HFFc6 (cell line): ENCODE measurements around the gene TAS2R38. TPM values are rescaled to one million over a fixed set of nuclear protein-coding genes. Genes with fewer than 3 reads are reported as not detected.
"Not testable (repeated sequence)": the region's sequence is repeated elsewhere in the genome, so short reads cannot be mapped to it uniquely, and the experiment has no call there.

Experiments used
- DNase-seq: peaks from one replicate; pipeline ENCODE4 v3.0.0-alpha.2; 2018
- H3K27ac Mint-ChIP-seq: 2 replicates; pipeline ENCODE4 v1.8.0; 2020; ENCODE audit warnings: mild to moderate bottlenecking, mixed read lengths
- H3K27me3 Mint-ChIP-seq: 2 replicates; pipeline ENCODE4 v1.8.0; 2021; ENCODE audit warnings: mild to moderate bottlenecking, moderate library complexity, mixed read lengths; ENCODE audit not compliant: insufficient read depth
- H3K36me3 Mint-ChIP-seq: 2 replicates; pipeline ENCODE4 v1.8.0; 2021; ENCODE audit warnings: low read depth, mixed read lengths
- H3K4me1 Mint-ChIP-seq: 2 replicates; pipeline ENCODE4 v1.8.0; 2020; ENCODE audit warnings: low read depth, mixed read lengths
- H3K4me3 Mint-ChIP-seq: 2 replicates; pipeline ENCODE4 v1.8.0; 2020; ENCODE audit warnings: mild to moderate bottlenecking, moderate library complexity, mixed read lengths
- H3K9me3 Mint-ChIP-seq: 2 replicates; pipeline ENCODE4 v1.8.0; 2020; ENCODE audit warnings: mild to moderate bottlenecking, mixed read lengths
- total RNA-seq, 6 experiments: library from RNA; stranded (reverse); fragmentation: NEBNext Ultra II Directional; extraction: Animal tissue kit (Norgen Biotek cat#: 25700); gene quantifications; 2 replicates in 1 of 6; 3 replicates in 5 of 6; pipeline ENCODE4 v1.2.3, GENCODE V29; 2021
- TF ChIP-seq, protein P1 (sequence below): fragments of 200-600 bp; sonication (generic); IDR thresholded peaks from 2 replicates; pipeline ENCODE4 v1.5.0; 2021; ENCODE audit warnings: antibody characterized with exemption, mild to moderate bottlenecking

Gene TAS2R38
- total RNA-seq, 6 experiments from 2014 or later: not detected

DNA sequence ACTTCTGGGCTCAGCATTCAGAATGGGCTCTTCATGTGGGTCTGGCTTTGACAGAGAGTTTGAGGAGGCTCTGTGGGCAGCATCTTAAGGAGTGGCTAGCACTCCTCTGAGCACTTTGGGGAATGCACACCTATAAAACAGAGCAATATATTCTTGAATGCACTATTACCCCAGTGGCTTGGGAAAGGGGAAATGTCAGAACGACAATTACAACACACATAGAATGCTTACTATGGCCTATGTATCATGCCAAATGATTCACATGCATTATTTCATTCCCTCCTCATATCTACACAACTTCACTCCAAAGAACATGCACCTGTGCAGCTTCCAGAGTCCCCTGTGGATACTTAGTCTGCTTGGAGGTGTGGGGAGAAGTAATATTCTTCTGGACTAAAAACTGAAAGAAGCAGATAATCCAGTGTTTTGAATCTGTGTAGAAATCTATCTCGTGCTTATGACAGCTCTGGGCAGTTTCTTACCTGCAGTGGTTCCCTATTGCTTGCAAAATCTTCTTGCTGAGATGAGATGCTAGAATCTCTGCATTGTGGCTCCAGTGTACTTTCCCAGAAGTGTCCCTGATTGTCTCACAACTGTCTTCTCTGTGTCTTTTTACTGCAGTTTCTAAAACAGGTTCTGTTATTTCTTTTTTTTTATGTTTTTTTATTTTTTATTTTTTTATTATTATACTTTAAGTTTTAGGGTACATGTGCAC lies 16.6 kb upstream of the TAS2R38 start:
- no peaks in the 10 kb centered on the region; the same call in none of the 2 replicates for H3K27me3 Mint-ChIP-seq
- H3K27ac Mint-ChIP-seq: no peak overlapping the region
- H3K9me3 Mint-ChIP-seq: peaks cover 62% of the 10 kb centered on the region
- TF ChIP-seq, protein P1, sequence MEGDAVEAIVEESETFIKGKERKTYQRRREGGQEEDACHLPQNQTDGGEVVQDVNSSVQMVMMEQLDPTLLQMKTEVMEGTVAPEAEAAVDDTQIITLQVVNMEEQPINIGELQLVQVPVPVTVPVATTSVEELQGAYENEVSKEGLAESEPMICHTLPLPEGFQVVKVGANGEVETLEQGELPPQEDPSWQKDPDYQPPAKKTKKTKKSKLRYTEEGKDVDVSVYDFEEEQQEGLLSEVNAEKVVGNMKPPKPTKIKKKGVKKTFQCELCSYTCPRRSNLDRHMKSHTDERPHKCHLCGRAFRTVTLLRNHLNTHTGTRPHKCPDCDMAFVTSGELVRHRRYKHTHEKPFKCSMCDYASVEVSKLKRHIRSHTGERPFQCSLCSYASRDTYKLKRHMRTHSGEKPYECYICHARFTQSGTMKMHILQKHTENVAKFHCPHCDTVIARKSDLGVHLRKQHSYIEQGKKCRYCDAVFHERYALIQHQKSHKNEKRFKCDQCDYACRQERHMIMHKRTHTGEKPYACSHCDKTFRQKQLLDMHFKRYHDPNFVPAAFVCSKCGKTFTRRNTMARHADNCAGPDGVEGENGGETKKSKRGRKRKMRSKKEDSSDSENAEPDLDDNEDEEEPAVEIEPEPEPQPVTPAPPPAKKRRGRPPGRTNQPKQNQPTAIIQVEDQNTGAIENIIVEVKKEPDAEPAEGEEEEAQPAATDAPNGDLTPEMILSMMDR: no peak
- peaks cover 6% of the 10 kb centered on the region; the same call in 1 of the 2 replicates for H3K36me3 Mint-ChIP-seq
- H3K4me1 Mint-ChIP-seq: no peaks in the 10 kb centered on the region
- DNase-seq: no peak
- H3K4me3 Mint-ChIP-seq: no peak overlapping the region

DNA sequence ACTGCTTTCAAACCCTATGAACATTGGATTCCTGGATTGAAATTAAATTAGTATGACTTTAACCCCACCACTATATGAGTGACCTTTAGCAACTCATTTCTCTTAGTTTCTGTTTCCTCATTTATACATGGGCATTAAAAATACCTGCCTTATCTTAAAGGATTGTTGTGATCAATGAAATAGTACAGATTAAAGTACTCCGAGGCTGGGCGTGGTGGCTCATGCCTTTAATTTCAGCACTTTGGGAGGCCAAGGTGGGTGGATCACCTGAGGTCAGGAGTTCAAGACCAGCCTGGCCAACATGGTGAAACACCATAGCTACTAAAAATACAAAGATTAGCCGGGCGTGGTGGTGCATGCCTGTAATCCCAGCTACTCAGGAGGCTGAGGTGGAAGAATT lies 14.2 kb upstream of the TAS2R38 start:
- not testable (repeated sequence) for H3K4me1 Mint-ChIP-seq, DNase-seq

DNA sequence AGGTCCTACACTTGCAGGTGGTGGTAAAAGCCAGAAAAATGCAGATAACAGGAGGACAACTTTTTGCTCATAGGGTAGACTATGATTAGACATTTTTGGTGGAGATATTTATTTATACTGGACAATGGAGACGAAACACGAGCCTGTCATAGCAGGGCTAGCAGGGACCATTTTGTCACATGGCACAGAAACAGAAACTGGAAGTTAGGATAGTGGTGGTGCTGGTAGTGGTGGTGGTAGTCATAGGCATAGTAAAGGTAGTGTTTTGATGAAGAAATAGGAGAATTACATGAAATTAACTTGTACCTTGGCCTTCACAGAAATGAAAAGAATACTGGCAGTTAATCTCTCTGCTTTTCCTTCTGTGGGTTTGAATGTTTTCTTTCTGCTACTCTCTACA lies 13.3 kb upstream of the TAS2R38 start:
- Mint-ChIP-seq H3K4me1 (no peaks in the 10 kb centered on the region), H3K9me3 (peaks cover 40% of the 10 kb centered on the region), H3K27ac (no peak overlapping the region), H3K27me3 (no peaks in the 10 kb centered on the region; the same call in none of the 2 replicates), H3K4me3 (no peak overlapping the region), H3K36me3 (peaks cover 6% of the 10 kb centered on the region; the same call in 1 of the 2 replicates)
- TF ChIP-seq, protein P1: no peak
- DNase-seq: no peak

More for the DNA sequence above, 14.2 kb upstream of the TAS2R38 start:
- H3K27me3 Mint-ChIP-seq, H3K27ac Mint-ChIP-seq, H3K36me3 Mint-ChIP-seq, H3K4me3 Mint-ChIP-seq: not testable (repeated sequence)
- peaks cover 47% of the 10 kb centered on the region for H3K9me3 Mint-ChIP-seq

DNA sequence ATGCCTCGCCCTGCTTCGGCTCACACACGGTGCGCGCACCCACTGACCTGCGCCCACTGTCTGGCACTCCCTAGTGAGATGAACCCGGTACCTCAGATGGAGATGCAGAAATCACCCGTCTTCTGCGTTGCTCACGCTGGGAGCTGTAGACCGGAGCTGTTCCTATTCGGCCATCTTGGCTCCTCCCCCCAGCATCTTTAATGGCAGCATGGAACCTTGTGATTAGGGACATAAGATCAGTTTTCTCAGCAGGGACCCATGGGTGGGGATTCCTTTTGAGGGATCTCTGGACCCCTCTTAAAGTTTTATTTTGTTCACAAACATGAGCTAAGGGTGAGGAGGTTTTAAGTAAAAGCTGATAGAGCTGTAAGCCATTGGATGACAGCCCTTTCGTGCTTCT lies 12.4 kb upstream of the TAS2R38 start:
- peaks cover 31% of the 10 kb centered on the region for H3K9me3 Mint-ChIP-seq
- not testable (repeated sequence) for H3K27ac Mint-ChIP-seq, H3K4me1 Mint-ChIP-seq, H3K36me3 Mint-ChIP-seq, H3K27me3 Mint-ChIP-seq, DNase-seq, H3K4me3 Mint-ChIP-seq

DNA sequence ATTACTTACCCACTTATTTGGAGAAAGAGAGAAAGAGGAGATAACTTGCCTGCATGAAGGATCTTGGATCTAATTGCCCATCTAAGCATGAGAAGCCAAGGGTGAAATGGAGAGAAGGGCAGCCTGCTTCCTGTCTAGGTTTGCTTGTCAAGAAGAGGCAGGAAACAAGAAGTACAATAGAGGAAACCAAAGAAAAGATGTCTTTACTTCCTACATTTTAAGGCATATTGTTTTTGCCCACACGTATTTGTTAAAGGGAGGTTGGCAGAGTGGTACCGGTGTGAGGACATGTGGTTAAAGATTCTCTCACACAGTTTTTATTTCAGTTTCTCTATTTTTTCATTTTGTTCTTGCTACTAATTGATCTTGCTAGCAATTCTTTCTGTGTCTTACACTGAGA lies 6.0 kb upstream of the TAS2R38 start:
- Mint-ChIP-seq H3K4me3 (no peak overlapping the region), H3K27ac (no peak overlapping the region), H3K9me3 (no peaks in the 10 kb centered on the region; the same call in 1 of the 2 replicates), H3K4me1 (no peaks in the 10 kb centered on the region), H3K27me3 (no peaks in the 10 kb centered on the region; the same call in 1 of the 2 replicates), H3K36me3 (no peaks in the 10 kb centered on the region)
- no peak for DNase-seq
- TF ChIP-seq, protein P1: no peak

DNA sequence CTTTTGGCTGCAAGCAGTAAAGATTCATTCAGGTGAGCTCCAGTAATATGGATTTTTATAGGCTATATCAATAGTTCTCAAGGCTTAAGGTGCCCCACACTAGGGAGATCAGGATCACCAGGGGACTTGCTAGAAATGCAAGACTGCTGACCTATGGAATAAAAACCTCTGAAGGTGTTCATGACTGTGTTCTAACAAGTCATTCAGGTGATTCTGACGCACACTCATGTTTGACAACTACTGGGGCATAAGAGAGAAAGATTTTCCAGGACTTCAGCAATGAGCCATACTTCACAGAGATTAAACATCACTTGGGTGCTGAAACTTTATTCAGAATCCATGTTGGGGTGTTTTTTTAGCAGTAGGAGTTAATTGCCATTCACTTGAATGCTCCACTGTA lies 4.8 kb upstream of the TAS2R38 start:
- Mint-ChIP-seq H3K9me3 (peaks cover 4% of the 10 kb centered on the region; the same call in 1 of the 2 replicates), H3K4me3 (no peak overlapping the region), H3K4me1 (no peaks in the 10 kb centered on the region), H3K36me3 (no peaks in the 10 kb centered on the region), H3K27me3 (no peaks in the 10 kb centered on the region; the same call in 1 of the 2 replicates), H3K27ac (no peak overlapping the region)
- TF ChIP-seq, protein P1: no peak
- no peak for DNase-seq
